ENCODE data around the gene KIDINS220. TPM values are rescaled to one million over a fixed set of nuclear protein-coding genes. Genes with fewer than 3 reads are reported as not detected.

The KIDINS220 gene
- total RNA-seq (ENCODE audit: low replicate concordance): 59.8 and 86.2 TPM in 2 replicates

GRCh38 chr2:8836971-8837794 is at the start of gene KIDINS220:
Gene KIDINS220 (minus strand): TSS chr2:8837613. CDS start chr2:8827093, 10,520 bp downstream.

GRCh38 chr2:8681786-8682692 is 155.4 kb downstream of the KIDINS220 start, which contains the start of gene ID2:
Gene ID2 (plus strand): TSS chr2:8682056. CDS start chr2:8682166, 110 bp downstream.

Other genes with a start within 250 kb of the KIDINS220 start
- gene ID2, start 155.6 kb downstream of the KIDINS220 start, total RNA-seq (ENCODE audit: low replicate concordance): 54.9 and 138 TPM in 2 replicates
- 31.0 and 39.8 TPM in 2 replicates for gene MBOAT2, start 166.1 kb upstream of the KIDINS220 start, total RNA-seq (ENCODE audit: low replicate concordance)

All from smooth muscle cell of the coronary artery (primary cell).